ENCODE data around the gene CLEC12A. TPM values are rescaled to one million over a fixed set of nuclear protein-coding genes. Genes with fewer than 3 reads are reported as not detected.
"Not testable (repeated sequence)": the region's sequence is repeated elsewhere in the genome, so short reads cannot be mapped to it uniquely, and the experiment has no call there.

CLEC12A gene
- polyA plus RNA-seq, 2 donors = 0.16 to 0.32 TPM

DNA sequence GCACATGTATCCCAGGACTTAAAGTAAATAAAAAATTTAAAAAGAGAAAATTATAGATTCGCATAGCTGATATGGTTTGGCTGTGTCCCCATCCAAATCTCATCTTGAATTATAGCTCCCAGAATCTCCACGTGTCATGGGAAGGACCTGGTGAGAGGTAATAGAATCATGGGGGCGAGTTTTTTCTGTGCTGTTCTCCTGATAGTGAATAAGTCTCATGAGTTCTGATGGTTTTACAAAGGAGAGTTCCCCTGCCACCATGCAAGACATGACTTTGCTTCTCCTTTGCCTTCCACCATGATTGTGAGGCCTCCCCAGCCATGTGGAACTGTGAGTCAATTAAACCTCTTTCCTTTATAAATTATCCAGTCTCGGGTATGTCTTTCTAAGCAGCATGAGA, 55.5 kb downstream of the CLEC12A start:
- H3K36me3 ChIP-seq (ENCODE audit: control insufficient read depth in 2 of 2, insufficient read depth in 2 of 2, low read length in 1 of 2); H3K27ac ChIP-seq (ENCODE audit: low read depth in 2 of 2, low read length in 1 of 2); H3K9me3 ChIP-seq (ENCODE audit: control insufficient read depth in 2 of 2, insufficient read depth in 1 of 2, low read depth in 1 of 2, low read length in 1 of 2); H3K4me3 ChIP-seq (ENCODE audit: low read depth in 1 of 2, low read length in 2 of 2); H3K27me3 ChIP-seq (ENCODE audit: control insufficient read depth in 1 of 2, insufficient read depth in 2 of 2, low read length in 2 of 2); H3K4me1 ChIP-seq (ENCODE audit: control insufficient read depth in 2 of 2, insufficient read depth in 2 of 2, low read length in 1 of 2): not testable (repeated sequence)
- 91 to 92% methylated on average over 4 of the region's 4 CpGs for WGBS, 2 donors

DNA sequence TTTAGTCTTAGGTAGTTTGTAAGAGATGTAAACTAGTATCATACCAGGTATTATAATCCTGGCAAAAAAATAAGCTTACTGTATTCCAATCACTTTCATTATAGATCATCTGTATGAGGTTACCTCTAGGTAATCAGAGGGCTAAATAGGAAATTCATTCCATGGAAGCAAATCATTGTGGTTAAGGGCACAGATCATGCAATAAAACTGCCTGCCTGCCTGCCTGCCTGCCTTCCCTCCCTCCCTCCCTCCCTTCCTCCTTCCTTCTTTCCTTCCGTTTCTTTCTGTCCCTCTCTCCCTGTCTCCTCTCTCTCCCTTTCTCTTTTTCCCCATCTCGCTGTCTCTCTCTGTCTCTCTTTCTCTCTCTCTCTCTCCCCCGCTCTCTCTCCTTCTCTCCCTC, 56.1 kb downstream of the CLEC12A start:
- no peak overlapping the region for H3K4me3 ChIP-seq (ENCODE audit: low read depth in 1 of 2, low read length in 2 of 2)
- no peaks in the 10 kb centered on the region for H3K36me3 ChIP-seq (ENCODE audit: control insufficient read depth in 2 of 2, insufficient read depth in 2 of 2, low read length in 1 of 2)
- no peak overlapping the region for H3K27ac ChIP-seq (ENCODE audit: low read depth in 2 of 2, low read length in 1 of 2)
- H3K4me1 ChIP-seq (ENCODE audit: control insufficient read depth in 2 of 2, insufficient read depth in 2 of 2, low read length in 1 of 2) = no peaks in the 10 kb centered on the region
- WGBS, 2 donors = 84 to 88% methylated on average over 3 of the region's 3 CpGs
- no peaks in the 10 kb centered on the region for H3K9me3 ChIP-seq (ENCODE audit: control insufficient read depth in 2 of 2, insufficient read depth in 1 of 2, low read depth in 1 of 2, low read length in 1 of 2)
- H3K27me3 ChIP-seq (ENCODE audit: control insufficient read depth in 1 of 2, insufficient read depth in 2 of 2, low read length in 2 of 2) = no peaks in the 10 kb centered on the region

DNA sequence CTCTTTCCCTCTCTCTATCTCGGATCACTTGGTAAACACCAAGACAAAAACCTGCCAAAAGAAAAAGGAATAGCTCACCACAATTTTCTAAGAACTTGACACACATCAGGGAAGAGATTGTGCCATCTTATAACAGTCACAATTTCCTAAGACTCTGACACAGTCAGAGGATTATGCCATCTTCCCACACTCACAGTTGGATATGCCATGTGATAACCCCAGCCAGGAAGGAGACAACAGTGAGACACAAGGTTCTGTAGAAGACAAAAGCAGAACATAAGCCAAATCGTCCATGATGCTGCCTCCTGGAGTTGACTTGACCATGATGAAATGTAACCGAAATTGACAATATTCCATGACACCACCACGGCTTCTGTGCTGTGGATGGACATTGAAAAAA, 56.5 kb downstream of the CLEC12A start:
- H3K27ac ChIP-seq (ENCODE audit: low read depth in 2 of 2, low read length in 1 of 2) = no peak overlapping the region
- WGBS, 2 donors = 67 to 68% methylated on average over 3 to 4 of the region's 4 CpGs
- H3K27me3 ChIP-seq (ENCODE audit: control insufficient read depth in 1 of 2, insufficient read depth in 2 of 2, low read length in 2 of 2) = no peaks in the 10 kb centered on the region
- H3K36me3 ChIP-seq (ENCODE audit: control insufficient read depth in 2 of 2, insufficient read depth in 2 of 2, low read length in 1 of 2) = no peaks in the 10 kb centered on the region
- no peak overlapping the region for H3K4me3 ChIP-seq (ENCODE audit: low read depth in 1 of 2, low read length in 2 of 2)
- no peaks in the 10 kb centered on the region for H3K4me1 ChIP-seq (ENCODE audit: control insufficient read depth in 2 of 2, insufficient read depth in 2 of 2, low read length in 1 of 2)
- H3K9me3 ChIP-seq (ENCODE audit: control insufficient read depth in 2 of 2, insufficient read depth in 1 of 2, low read depth in 1 of 2, low read length in 1 of 2) = no peaks in the 10 kb centered on the region

DNA sequence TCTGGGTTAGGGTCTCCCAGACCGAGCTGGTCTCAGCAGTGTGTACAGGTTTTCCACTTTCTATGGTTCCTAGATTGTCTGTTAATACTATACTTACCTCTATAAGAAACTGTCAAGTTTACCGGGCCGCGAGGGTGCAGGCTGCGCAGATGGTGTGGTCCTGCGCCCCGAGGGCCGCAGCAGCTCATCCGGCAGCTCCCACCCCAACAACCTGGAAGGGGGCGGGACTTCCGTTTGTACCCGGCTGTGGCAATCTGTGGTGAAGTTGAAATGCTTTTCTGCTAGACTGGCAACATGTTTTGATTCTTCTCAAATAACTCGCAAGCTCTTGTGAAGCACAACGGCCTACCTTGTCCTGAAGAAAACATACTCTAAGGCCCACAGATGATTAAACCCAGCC, 59.2 kb downstream of the CLEC12A start, which contains the start of gene CLEC9A:
TSS of gene CLEC9A (plus strand) at position 237 of the 400 bp plus-strand sequence. CDS start 22,006 bp downstream, outside the sequence.
- Histone ChIP-seq H3K27ac (ENCODE audit: low read depth in 2 of 2, low read length in 1 of 2) (no peak within 1 kb of the TSS), H3K9me3 (ENCODE audit: control insufficient read depth in 2 of 2, insufficient read depth in 1 of 2, low read depth in 1 of 2, low read length in 1 of 2) (no peaks in the 10 kb centered on the region), H3K27me3 (ENCODE audit: control insufficient read depth in 1 of 2, insufficient read depth in 2 of 2, low read length in 2 of 2) (no peaks in the 10 kb centered on the region), H3K36me3 (ENCODE audit: control insufficient read depth in 2 of 2, insufficient read depth in 2 of 2, low read length in 1 of 2) (no peaks in the 10 kb centered on the region), H3K4me1 (ENCODE audit: control insufficient read depth in 2 of 2, insufficient read depth in 2 of 2, low read length in 1 of 2) (no peaks in the 10 kb centered on the region), H3K4me3 (ENCODE audit: low read depth in 1 of 2, low read length in 2 of 2) (no peak within 1 kb of the TSS)
- 95 to 96% methylated on average over 14 of the region's 14 CpGs for WGBS, 2 donors

DNA sequence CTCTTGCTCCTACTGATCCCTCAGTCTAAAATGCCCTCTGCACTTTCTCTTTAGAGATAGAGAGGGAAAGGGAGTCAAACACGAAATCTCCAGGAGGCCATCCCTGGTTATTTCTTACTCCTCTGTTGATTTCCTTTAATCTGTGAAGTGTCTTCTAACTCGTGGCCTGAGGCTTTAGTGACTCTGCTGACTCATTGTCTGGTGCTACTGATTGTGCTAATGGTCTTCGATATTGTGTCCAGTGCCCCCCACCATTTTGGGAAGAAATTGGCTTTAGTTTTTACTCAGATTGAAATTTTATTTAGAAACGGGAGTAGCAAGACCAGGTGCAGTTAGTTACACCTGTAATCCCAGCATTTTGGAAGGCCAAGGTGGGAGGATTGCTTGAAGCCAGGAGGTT, 60.1 kb downstream of the CLEC12A start:
- Histone ChIP-seq H3K27me3 (ENCODE audit: control insufficient read depth in 1 of 2, insufficient read depth in 2 of 2, low read length in 2 of 2) (no peaks in the 10 kb centered on the region), H3K4me3 (ENCODE audit: low read depth in 1 of 2, low read length in 2 of 2) (no peak overlapping the region), H3K27ac (ENCODE audit: low read depth in 2 of 2, low read length in 1 of 2) (no peak overlapping the region), H3K36me3 (ENCODE audit: control insufficient read depth in 2 of 2, insufficient read depth in 2 of 2, low read length in 1 of 2) (no peaks in the 10 kb centered on the region), H3K9me3 (ENCODE audit: control insufficient read depth in 2 of 2, insufficient read depth in 1 of 2, low read depth in 1 of 2, low read length in 1 of 2) (no peaks in the 10 kb centered on the region), H3K4me1 (ENCODE audit: control insufficient read depth in 2 of 2, insufficient read depth in 2 of 2, low read length in 1 of 2) (no peaks in the 10 kb centered on the region)
- 70 to 71% methylated on average over 4 of the region's 4 CpGs for WGBS, 2 donors

DNA sequence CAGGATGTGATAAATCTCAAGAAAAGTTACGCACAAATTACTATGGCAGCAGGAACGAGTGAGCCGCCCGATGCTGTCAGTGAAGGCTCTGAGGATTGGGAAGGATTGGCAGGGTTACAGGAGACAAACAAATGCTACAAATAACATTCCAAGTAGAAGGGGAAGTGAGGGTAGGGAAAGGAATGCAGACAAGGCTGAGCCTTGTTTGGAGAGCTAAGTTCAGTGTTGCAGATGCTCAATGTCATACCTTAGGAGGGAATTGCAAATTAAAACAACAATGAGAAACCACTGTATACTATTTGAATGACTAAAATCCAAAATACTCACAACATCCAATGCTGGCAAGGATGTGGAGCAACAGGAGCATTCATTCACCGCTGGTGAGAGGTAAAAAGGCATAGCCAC, 60.6 kb downstream of the CLEC12A start:
- WGBS, 2 donors = 75% methylated on average over 5 of the region's 5 CpGs
- Histone ChIP-seq H3K4me1 (ENCODE audit: control insufficient read depth in 2 of 2, insufficient read depth in 2 of 2, low read length in 1 of 2) (no peaks in the 10 kb centered on the region), H3K27ac (ENCODE audit: low read depth in 2 of 2, low read length in 1 of 2) (no peak overlapping the region), H3K27me3 (ENCODE audit: control insufficient read depth in 1 of 2, insufficient read depth in 2 of 2, low read length in 2 of 2) (no peaks in the 10 kb centered on the region), H3K36me3 (ENCODE audit: control insufficient read depth in 2 of 2, insufficient read depth in 2 of 2, low read length in 1 of 2) (no peaks in the 10 kb centered on the region), H3K4me3 (ENCODE audit: low read depth in 1 of 2, low read length in 2 of 2) (no peak overlapping the region), H3K9me3 (ENCODE audit: control insufficient read depth in 2 of 2, insufficient read depth in 1 of 2, low read depth in 1 of 2, low read length in 1 of 2) (no peaks in the 10 kb centered on the region)

DNA sequence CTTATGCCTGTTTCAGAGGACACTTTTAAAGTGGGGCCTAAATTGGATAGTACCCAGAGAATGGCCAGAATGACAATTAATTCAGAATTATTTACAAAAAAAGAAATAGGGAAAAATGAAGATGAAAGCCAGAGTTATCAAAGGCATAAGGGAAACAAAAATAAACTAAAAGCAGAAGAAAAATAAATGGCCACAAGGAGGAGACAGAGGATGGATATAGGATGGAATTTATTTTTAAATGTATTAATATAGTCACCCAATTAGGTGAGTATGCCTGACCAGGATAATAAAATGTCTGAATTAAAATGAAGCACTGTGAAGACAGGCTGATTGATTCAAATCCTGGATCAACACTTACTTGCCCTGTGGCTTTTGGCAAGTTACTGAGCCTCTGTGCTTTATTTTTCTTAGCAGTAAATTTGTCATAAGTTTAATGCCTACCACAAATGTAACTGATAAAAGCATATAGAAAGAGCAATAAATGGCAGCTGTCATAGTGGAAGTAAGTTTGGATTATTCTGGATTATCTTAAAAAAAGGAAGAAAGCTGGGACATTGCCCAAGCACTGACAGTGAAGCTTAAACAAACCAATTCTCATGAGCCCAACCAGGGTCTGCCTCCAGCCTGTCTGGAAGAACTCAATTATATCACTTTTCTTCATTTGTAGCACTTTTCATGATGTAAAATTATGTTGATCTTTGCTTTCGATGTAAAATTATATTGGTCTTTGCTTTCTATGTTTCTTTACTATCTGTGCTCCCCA, 62.8 kb downstream of the CLEC12A start:
- H3K4me1 ChIP-seq (ENCODE audit: control insufficient read depth in 2 of 2, insufficient read depth in 2 of 2, low read length in 1 of 2) = no peaks in the 10 kb centered on the region
- 61 to 68% methylated on average over 1 of the region's 1 CpG for WGBS, 2 donors
- no peak overlapping the region for H3K27ac ChIP-seq (ENCODE audit: low read depth in 2 of 2, low read length in 1 of 2)
- no peaks in the 10 kb centered on the region for H3K9me3 ChIP-seq (ENCODE audit: control insufficient read depth in 2 of 2, insufficient read depth in 1 of 2, low read depth in 1 of 2, low read length in 1 of 2)
- no peaks in the 10 kb centered on the region for H3K36me3 ChIP-seq (ENCODE audit: control insufficient read depth in 2 of 2, insufficient read depth in 2 of 2, low read length in 1 of 2)
- H3K4me3 ChIP-seq (ENCODE audit: low read depth in 1 of 2, low read length in 2 of 2) = no peak overlapping the region
- H3K27me3 ChIP-seq (ENCODE audit: control insufficient read depth in 1 of 2, insufficient read depth in 2 of 2, low read length in 2 of 2) = no peaks in the 10 kb centered on the region

Other genes with a start within 250 kb of the CLEC12A start
- gene CLECL1, start 238.3 kb upstream of the CLEC12A start, polyA plus RNA-seq = under 1 TPM in 1 of 2 donors, not detected in 1; 0.25 TPM
- gene CD69, start 210.5 kb upstream of the CLEC12A start, polyA plus RNA-seq = 1 to 10 TPM; 1.6 to 1.8 TPM
- 1 to 10 TPM in 1 of 2 donors, under 1 TPM in 1; 0.48 to 1.2 TPM for gene KLRF1, start 143.9 kb upstream of the CLEC12A start, polyA plus RNA-seq
- gene CLEC2B, start 102.1 kb upstream of the CLEC12A start, polyA plus RNA-seq = 10 to 100 TPM in 1 of 2 donors, 1 to 10 TPM in 1; 8.3 to 12.8 TPM
- not detected for gene KLRF2, start 89.9 kb upstream of the CLEC12A start, polyA plus RNA-seq
- gene CLEC2A, start 39.0 kb upstream of the CLEC12A start, polyA plus RNA-seq = not detected
- not detected for gene CLEC1B, start 27.7 kb downstream of the CLEC12A start, polyA plus RNA-seq
- gene CLEC12B, start 39.2 kb downstream of the CLEC12A start, polyA plus RNA-seq = under 1 TPM in 1 of 2 donors, not detected in 1; 0.09 TPM
- under 1 TPM in 1 of 2 donors, not detected in 1; 0.13 TPM for gene CLEC9A, start 59.3 kb downstream of the CLEC12A start, polyA plus RNA-seq
- 1 to 10 TPM; 1.2 to 1.4 TPM for gene CLEC1A, start 127.6 kb downstream of the CLEC12A start, polyA plus RNA-seq
- gene CLEC7A, start 158.8 kb downstream of the CLEC12A start, polyA plus RNA-seq = 1 to 10 TPM; 4.6 to 7.3 TPM
- under 1 TPM; 0.14 to 0.20 TPM for gene OLR1, start 200.7 kb downstream of the CLEC12A start, polyA plus RNA-seq
- gene TMEM52B, start 207.6 kb downstream of the CLEC12A start, polyA plus RNA-seq = under 1 TPM; 0.04 TPM
- gene GABARAPL1, start 241.5 kb downstream of the CLEC12A start, polyA plus RNA-seq = 10 to 100 TPM; 15.0 to 25.3 TPM